Measurements from ENCODE around the gene AMBRA1. TPM values are rescaled to one million over a fixed set of nuclear protein-coding genes. Genes with fewer than 3 reads are reported as not detected.

AMBRA1 gene
- polyA plus RNA-seq, 2 of the 4 experiments (the other 2 are of a cell fraction) = 11.5 to 13.4 TPM

GRCh38 chr11:46364056-46364455 is 229.8 kb downstream of the AMBRA1 start:
- FAIRE-seq (no peak), ATAC-seq (no peak), DNase-seq (ENCODE audit: low read depth in 1 of 2, low spot score in 1 of 2) (no peak)
- Histone ChIP-seq H3K27ac (no peak overlapping the region), H3K4me3 (no peak overlapping the region), H3K4me2 (no peak overlapping the region), H3K4me1 (peaks cover 10% of the 10 kb centered on the region), H3K9me3 (no peaks in the 10 kb centered on the region)
- ChIA-PET POLR2A (no interaction called here), CTCF (interaction anchor here (1.1 to 19.6 kb wide), 5 partner anchors 9 to 123 kb away, joined by 5 to 325 read pairs (median 60); partner anchors contain the start of genes CHRM4 and DGKZ)
- 91% methylated on average over 9 of the region's 9 CpGs for WGBS (ENCODE audit: missing lambda C conversion rate)
- TF ChIP-seq EP300 (IDR thresholded peaks at IDR 0.05) (no peak), BHLHE40 (IDR thresholded peaks at IDR 0.05; ENCODE audit: low read depth, low read length) (no peak), PBX3 (IDR thresholded peaks at IDR 0.05) (no peak), PHF8 (IDR thresholded peaks at IDR 0.05; ENCODE audit: borderline replicate concordance, low read depth) (no peak), HOXA7 (CRISPR knock-in tag; IDR thresholded peaks at IDR 0.05) (no peak), HEYL (CRISPR knock-in tag; IDR thresholded peaks at IDR 0.05) (no peak)

GRCh38 chr11:46363455-46364005 is 230.3 kb downstream of the AMBRA1 start:
- Histone ChIP-seq H3K27ac (peak overlapping the region in 1 of 2 experiments; percentile 32; a peak in 2 of 6 replicates), H3K4me2 (peak overlapping the region; percentile 14; the same call in 1 of the 3 replicates), H3K4me3 (no peak overlapping the region), H3K4me1 (peaks cover 10% of the 10 kb centered on the region), H3K9me3 (no peaks in the 10 kb centered on the region)
- ChIA-PET POLR2A (no interaction called here), CTCF (interaction anchor here (1.1 to 25.2 kb wide), 5 partner anchors 4 to 27 kb away, joined by 5 to 325 read pairs (median 220); partner anchors contain the start of genes CHRM4 and DGKZ)
- WGBS (ENCODE audit: missing lambda C conversion rate) = 59% methylated on average over 11 of the region's 21 CpGs
- no peak for TF ChIP-seq NPAS2 (CRISPR knock-in tag; IDR thresholded peaks at IDR 0.05; ENCODE audit: borderline replicate concordance)
- TF ChIP-seq REST (IDR thresholded peaks at IDR 0.05) = no peak
- TF ChIP-seq GATA3 (IDR thresholded peaks at IDR 0.05; ENCODE audit: borderline replicate concordance) = no peak
- TF ChIP-seq NR3C1 (IDR thresholded peaks at IDR 0.05) = no peak
- TF ChIP-seq E2F6 (IDR thresholded peaks at IDR 0.05; ENCODE audit: borderline replicate concordance, low read depth) = no peak
- TF ChIP-seq SMC3 (IDR thresholded peaks at IDR 0.05) = no peak
- TF ChIP-seq EP300 (IDR thresholded peaks at IDR 0.05) = no peak
- TF ChIP-seq CBX2 (IDR thresholded peaks at IDR 0.05; ENCODE audit: borderline replicate concordance, low read depth) = no peak
- ATAC-seq (no peak), FAIRE-seq (no peak), DNase-seq (ENCODE audit: low read depth in 1 of 2, low spot score in 1 of 2) (no peak)

- ChIA-PET POLR2A (no interaction called here), CTCF (interaction anchor here (1.7 to 25.2 kb wide), 5 partner anchors 4 to 53 kb away, joined by 3 to 325 read pairs (median 220); partner anchors contain the start of genes CHRM4 and DGKZ)
- Histone ChIP-seq H3K4me2 (peak overlapping the region; percentile 14; the same call in 1 of the 3 replicates), H3K27ac (peak overlapping the region in 1 of 2 experiments; percentile 32; a peak in 3 of 6 replicates), H3K9me3 (no peaks in the 10 kb centered on the region), H3K4me1 (peaks cover 10% of the 10 kb centered on the region), H3K4me3 (no peak overlapping the region)
- no peak for FAIRE-seq
- TF ChIP-seq MAX (IDR thresholded peaks at IDR 0.05) (no peak), CTCF (IDR thresholded peaks at IDR 0.05) (no peak), HDAC2 (IDR thresholded peaks at IDR 0.05) (no peak), CBX2 (IDR thresholded peaks at IDR 0.05; ENCODE audit: borderline replicate concordance, low read depth) (no peak), BCL3 (IDR thresholded peaks at IDR 0.05) (no peak), TP53 (CRISPR knock-in tag; IDR thresholded peaks at IDR 0.05) (no peak)
- peak in 1 of 2 experiments; percentile 40 for DNase-seq (ENCODE audit: low read depth in 1 of 2, low spot score in 1 of 2)
- ATAC-seq = peak in 1 of 2 experiments; percentile 28; a peak in 3 of 6 replicates
- WGBS (ENCODE audit: missing lambda C conversion rate) = 67% methylated on average over 9 of the region's 9 CpGs
These were observed 230.8 kb downstream of the AMBRA1 start for GRCh38 chr11:46363031-46363407.

All from A549 (cell line).